Activated CD4-positive, alpha-beta T cell treated with anti-CD3 and anti-CD28 coated beads for 36 hours (primary cell): ENCODE measurements around the gene IARS1. TPM values are rescaled to one million over a fixed set of nuclear protein-coding genes. Genes with fewer than 3 reads are reported as not detected.

Experiments used
- ATAC-seq: fragments of 200-7000 bp; cut with Tn5 transposase; one replicate; pipeline ENCODE4 v1.10.0; 2021; ENCODE audit warnings: mild to moderate bottlenecking, moderate library complexity
- CTCF ChIA-PET: fragments of 350-600 bp; sonication (Branson Sonifier 250); formaldehyde crosslinking; loops from one replicate; lab custom pipeline; 2021; ENCODE audit warnings: antibody characterized with exemption; lab: Charles Lee
- POLR2A ChIA-PET: fragments of 350-600 bp; sonication (Branson Sonifier 250); formaldehyde crosslinking; loops from one replicate; lab custom pipeline; 2021; ENCODE audit warnings: antibody characterized with exemption, inconsistent platforms; lab: Charles Lee
- DNase-seq: peaks from one replicate; pipeline ENCODE4 v3.0.0-alpha.2; 2020
- H3K27ac Mint-ChIP-seq: one replicate; pipeline ENCODE4 v1.8.0; 2021; ENCODE audit warnings: mixed read lengths
- H3K27me3 Mint-ChIP-seq: one replicate; pipeline ENCODE4 v1.8.0; 2021; ENCODE audit warnings: mixed read lengths
- H3K36me3 Mint-ChIP-seq: one replicate; pipeline ENCODE4 v1.8.0; 2021; ENCODE audit warnings: low read depth, mixed read lengths
- H3K4me1 Mint-ChIP-seq: one replicate; pipeline ENCODE4 v1.8.0; 2021; ENCODE audit warnings: mixed read lengths
- H3K4me3 Mint-ChIP-seq: one replicate; pipeline ENCODE4 v1.8.0; 2021; ENCODE audit warnings: mild to moderate bottlenecking, moderate library complexity, mixed read lengths
- H3K9me3 Mint-ChIP-seq: one replicate; pipeline ENCODE4 v1.8.0; 2021; ENCODE audit warnings: low read depth, mixed read lengths
- intact Hi-C, 2 experiments: fragments of 100-400 bp; cut with DNase I in 1 of 2; cut with micrococcal nuclease in 1 of 2; formaldehyde crosslinking; loops; one replicate each; pipeline versions ENCODE4 v1.14.2 to v1.15.1; 2022 to 2024; cut with DNase I, micrococcal nuclease
- total RNA-seq, 2 experiments: library from RNA; stranded (reverse); gene quantifications; one replicate each; pipeline ENCODE4 v1.2.3, GENCODE V29; 2021

Gene IARS1
- total RNA-seq, 2 experiments from 2014 or later: 261 to 286 TPM

DNA sequence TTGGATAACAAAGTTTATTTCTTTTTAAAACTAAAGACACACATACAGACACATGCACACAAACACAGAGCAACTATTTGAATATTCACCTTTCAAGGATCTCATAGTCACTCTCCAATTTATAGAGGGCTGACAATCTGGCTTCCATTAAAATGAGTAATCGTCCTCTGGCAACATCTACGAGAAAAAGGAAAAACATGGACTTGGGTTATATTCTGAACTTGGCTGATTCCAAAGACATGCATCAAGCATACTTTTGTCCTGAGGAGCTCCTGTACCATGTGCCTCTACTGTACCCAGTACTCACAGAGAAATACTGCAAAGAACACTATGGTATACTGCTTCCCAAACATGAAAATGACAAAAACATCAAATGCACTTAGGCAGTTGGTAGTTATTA, 15.4 kb downstream of the IARS1 start:
- DNase-seq: no peak
- intact Hi-C loops: no loop called here
- ChIA-PET POLR2A (interaction anchor here (2.2 kb wide), 1 partner anchor 11 kb away, joined by 6 read pairs; no protein-coding TSS in a partner anchor), CTCF (interaction anchor here (0.6 to 2.8 kb wide), 5 partner anchors 10 to 513 kb away, joined by 3 to 11 read pairs (median 4); no protein-coding TSS in a partner anchor)
- Mint-ChIP-seq H3K4me1 (peaks cover 41% of the 10 kb centered on the region), H3K4me3 (no peak overlapping the region), H3K9me3 (no peaks in the 10 kb centered on the region), H3K27me3 (no peaks in the 10 kb centered on the region), H3K27ac (no peak overlapping the region), H3K36me3 (peaks cover 74% of the 10 kb centered on the region)
- ATAC-seq: no peak

DNA sequence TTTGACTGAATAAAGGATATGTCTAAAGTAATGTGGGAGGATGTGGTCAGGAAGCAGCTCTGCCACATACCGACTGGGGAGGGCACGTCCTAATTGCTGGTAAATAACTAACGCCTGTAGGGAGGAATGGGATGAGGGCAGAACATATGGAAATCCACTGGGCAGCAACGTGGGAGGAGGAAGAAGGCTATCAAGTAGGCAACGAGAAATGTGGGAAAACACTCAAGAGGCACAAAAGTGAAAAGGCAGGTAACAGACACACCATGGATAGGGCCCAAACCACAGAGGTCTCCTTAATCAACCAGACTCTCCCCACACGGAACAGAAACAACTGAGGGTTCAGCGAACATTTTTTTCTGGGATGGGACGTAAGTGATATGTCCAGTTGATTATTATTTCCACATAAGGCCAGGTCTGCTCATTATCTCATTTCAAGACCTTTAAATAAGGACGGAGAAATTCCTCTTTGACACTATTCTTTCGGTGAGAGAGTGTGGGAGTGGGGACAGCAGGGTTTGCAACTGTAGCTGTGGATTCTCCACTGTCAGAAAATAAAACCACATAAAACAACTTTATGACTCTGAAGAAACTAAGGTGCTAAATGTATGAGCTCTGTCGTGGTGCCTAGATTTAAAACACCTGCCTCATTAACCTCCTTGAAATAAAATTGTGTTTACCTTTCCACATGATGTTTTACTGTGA, 17.0 kb downstream of the IARS1 start:
- ChIA-PET CTCF (interaction anchor here (0.8 to 2.8 kb wide), 3 partner anchors 13 to 136 kb away, joined by 3 to 11 read pairs (median 4); no protein-coding TSS in a partner anchor), POLR2A (interaction anchor here (0.7 kb wide), 2 partner anchors 394 to 1180 kb away, joined by 3 read pairs; partner anchors contain the start of gene IPPK)
- H3K4me1 Mint-ChIP-seq: peaks cover 41% of the 10 kb centered on the region
- ATAC-seq: peak; percentile 71
- DNase-seq: no peak
- peaks cover 77% of the 10 kb centered on the region for H3K36me3 Mint-ChIP-seq
- no peaks in the 10 kb centered on the region for H3K9me3 Mint-ChIP-seq
- peak overlapping the region; percentile 56 for H3K27ac Mint-ChIP-seq
- H3K27me3 Mint-ChIP-seq: no peaks in the 10 kb centered on the region
- H3K4me3 Mint-ChIP-seq: no peak overlapping the region
- intact Hi-C loops: no loop called here

DNA sequence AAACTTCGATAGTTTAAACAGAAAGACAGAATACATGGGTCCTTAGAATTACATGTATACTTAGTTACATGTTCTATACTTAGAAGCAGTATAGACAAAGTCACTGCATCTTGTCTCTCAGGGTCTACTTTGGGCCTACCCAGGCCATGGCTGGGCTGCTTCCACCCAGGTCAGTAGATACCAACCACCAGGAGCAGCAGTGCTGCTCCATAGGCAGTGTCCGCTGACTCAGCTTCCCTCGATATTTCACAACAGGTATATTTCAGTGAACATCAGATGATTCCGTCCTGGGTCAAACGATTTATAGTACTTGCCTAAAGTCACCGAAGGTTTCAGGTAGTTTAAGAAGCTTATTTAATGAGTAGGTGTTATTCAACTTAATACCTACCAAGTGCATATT, 18.0 kb downstream of the IARS1 start:
- POLR2A ChIA-PET: no interaction called here
- peaks cover 82% of the 10 kb centered on the region for H3K36me3 Mint-ChIP-seq
- DNase-seq: no peak
- H3K27me3 Mint-ChIP-seq: no peaks in the 10 kb centered on the region
- H3K4me3 Mint-ChIP-seq: no peak overlapping the region
- intact Hi-C loops: no loop called here
- no peaks in the 10 kb centered on the region for H3K9me3 Mint-ChIP-seq
- ATAC-seq: no peak
- CTCF ChIA-PET: interaction anchor here (1.6 kb wide), 1 partner anchor 14 kb away, joined by 4 read pairs; no protein-coding TSS in a partner anchor
- peaks cover 41% of the 10 kb centered on the region for H3K4me1 Mint-ChIP-seq
- peak overlapping the region; percentile 12 for H3K27ac Mint-ChIP-seq

GRCh38 chr9:92270511-92270910, 23.0 kb downstream of the IARS1 start:
- intact Hi-C loops: no loop called here
- CTCF ChIA-PET: no interaction called here
- no peaks in the 10 kb centered on the region for H3K9me3 Mint-ChIP-seq
- H3K27me3 Mint-ChIP-seq: no peaks in the 10 kb centered on the region
- H3K4me1 Mint-ChIP-seq: no peaks in the 10 kb centered on the region
- POLR2A ChIA-PET: interaction anchor here (0.7 kb wide), 1 partner anchor 39 kb away, joined by 3 read pairs; no protein-coding TSS in a partner anchor
- no peak for DNase-seq
- ATAC-seq: no peak
- no peak overlapping the region for H3K27ac Mint-ChIP-seq
- no peak overlapping the region for H3K4me3 Mint-ChIP-seq
- H3K36me3 Mint-ChIP-seq: peaks cover 74% of the 10 kb centered on the region

DNA sequence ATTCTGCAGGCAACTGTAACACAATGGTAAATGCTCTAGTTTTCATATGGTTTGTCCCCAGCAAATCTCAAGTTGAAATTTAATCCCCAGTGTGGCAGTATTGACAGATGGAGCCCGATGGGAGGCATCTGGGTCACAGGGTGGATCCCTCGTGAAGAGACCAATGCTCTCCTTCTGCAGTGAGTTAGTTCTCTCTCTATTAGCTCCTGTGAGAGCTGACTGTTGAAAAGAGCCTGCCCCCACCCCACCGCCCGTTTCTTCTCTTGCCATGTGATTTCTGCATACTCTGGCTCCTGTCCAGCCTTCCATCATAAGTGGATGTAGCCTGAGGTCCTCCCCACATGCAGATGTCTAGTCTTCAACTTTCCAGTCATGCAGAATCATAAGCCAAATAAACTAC, 27.0 kb downstream of the IARS1 start:
- no peak for ATAC-seq
- Mint-ChIP-seq H3K27ac (no peak overlapping the region), H3K36me3 (peaks cover 73% of the 10 kb centered on the region), H3K4me3 (no peak overlapping the region), H3K4me1 (no peaks in the 10 kb centered on the region), H3K27me3 (no peaks in the 10 kb centered on the region), H3K9me3 (no peaks in the 10 kb centered on the region)
- POLR2A ChIA-PET: interaction anchor here (0.8 to 1.6 kb wide), 2 partner anchors 12 to 24 kb away, joined by 3 to 6 read pairs; no protein-coding TSS in a partner anchor
- CTCF ChIA-PET: no interaction called here
- intact Hi-C loops: no loop called here
- no peak for DNase-seq

DNA sequence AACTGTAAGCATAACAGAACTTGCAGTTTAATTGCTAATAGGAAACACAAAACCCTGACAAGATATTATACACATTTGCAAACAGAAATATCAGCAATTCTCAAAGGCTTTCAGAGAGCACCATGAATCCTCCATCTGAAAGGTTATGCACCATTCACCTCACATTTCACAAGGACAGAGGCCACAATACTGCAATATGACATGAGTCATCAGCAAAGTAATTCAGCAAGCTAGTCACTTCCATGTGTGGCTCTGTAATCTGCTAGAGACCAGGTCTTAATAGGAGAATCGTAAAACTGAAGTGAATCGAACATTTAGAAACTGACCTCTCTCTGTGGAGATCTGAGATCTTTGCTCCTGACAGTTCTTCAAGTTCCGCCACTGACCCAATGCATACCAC, 28.3 kb downstream of the IARS1 start:
- Mint-ChIP-seq H3K36me3 (peaks cover 70% of the 10 kb centered on the region), H3K9me3 (no peaks in the 10 kb centered on the region), H3K27me3 (no peaks in the 10 kb centered on the region), H3K27ac (no peak overlapping the region), H3K4me3 (no peak overlapping the region), H3K4me1 (no peaks in the 10 kb centered on the region)
- intact Hi-C loops: no loop called here
- ChIA-PET CTCF (no interaction called here), POLR2A (interaction anchor here (0.6 kb wide), 1 partner anchor 346 kb away, joined by 3 read pairs; no protein-coding TSS in a partner anchor)
- DNase-seq: no peak
- ATAC-seq: peak; percentile 58

DNA sequence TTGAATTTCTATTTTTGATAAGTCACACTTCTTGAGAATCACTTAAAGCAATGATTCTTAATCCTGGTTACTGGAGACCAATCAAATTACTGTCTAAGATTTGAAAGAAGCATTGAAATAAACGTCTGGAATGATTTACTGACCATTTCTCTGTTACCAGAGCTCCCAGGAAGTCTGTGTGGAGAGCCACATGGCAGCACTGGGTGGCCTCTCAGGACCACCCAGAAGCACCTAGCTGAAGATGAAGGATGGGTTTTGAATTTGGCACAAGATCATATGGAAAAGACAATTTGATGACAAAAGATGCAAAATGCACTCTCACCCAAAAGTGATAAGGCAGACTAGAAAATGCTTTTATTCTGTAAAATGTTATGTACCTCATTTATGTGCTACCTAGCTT, 30.4 kb downstream of the IARS1 start:
- Mint-ChIP-seq H3K27ac (no peak overlapping the region), H3K27me3 (no peaks in the 10 kb centered on the region), H3K4me1 (no peaks in the 10 kb centered on the region), H3K9me3 (no peaks in the 10 kb centered on the region), H3K4me3 (no peak overlapping the region), H3K36me3 (peaks cover 74% of the 10 kb centered on the region)
- DNase-seq (no peak), ATAC-seq (no peak)
- CTCF ChIA-PET: interaction anchor here (0.8 to 0.9 kb wide), 2 partner anchors 38 to 126 kb away, joined by 3 to 4 read pairs; no protein-coding TSS in a partner anchor
- POLR2A ChIA-PET: no interaction called here
- intact Hi-C loops: no loop called here

GRCh38 chr9:92257327-92257726, 36.2 kb downstream of the IARS1 start:
- H3K4me3 Mint-ChIP-seq: no peak overlapping the region
- POLR2A ChIA-PET: no interaction called here
- intact Hi-C loops: no loop called here
- no peaks in the 10 kb centered on the region for H3K9me3 Mint-ChIP-seq
- H3K36me3 Mint-ChIP-seq: peaks cover 67% of the 10 kb centered on the region
- ATAC-seq: no peak
- H3K27me3 Mint-ChIP-seq: no peaks in the 10 kb centered on the region
- no peak overlapping the region for H3K27ac Mint-ChIP-seq
- DNase-seq: no peak
- H3K4me1 Mint-ChIP-seq: no peaks in the 10 kb centered on the region
- CTCF ChIA-PET: no interaction called here

GRCh38 chr9:92254381-92255337, 38.8 kb downstream of the IARS1 start:
- Mint-ChIP-seq H3K4me1 (no peaks in the 10 kb centered on the region), H3K27me3 (no peaks in the 10 kb centered on the region), H3K9me3 (no peaks in the 10 kb centered on the region), H3K36me3 (peaks cover 71% of the 10 kb centered on the region), H3K27ac (no peak overlapping the region), H3K4me3 (no peak overlapping the region)
- ChIA-PET CTCF (no interaction called here), POLR2A (no interaction called here)
- intact Hi-C loops: loop anchor here in 1 of 2 experiments (5.0 kb wide), 1 partner anchor 33 kb away; no protein-coding TSS in a partner anchor
- ATAC-seq: no peak
- no peak for DNase-seq

DNA sequence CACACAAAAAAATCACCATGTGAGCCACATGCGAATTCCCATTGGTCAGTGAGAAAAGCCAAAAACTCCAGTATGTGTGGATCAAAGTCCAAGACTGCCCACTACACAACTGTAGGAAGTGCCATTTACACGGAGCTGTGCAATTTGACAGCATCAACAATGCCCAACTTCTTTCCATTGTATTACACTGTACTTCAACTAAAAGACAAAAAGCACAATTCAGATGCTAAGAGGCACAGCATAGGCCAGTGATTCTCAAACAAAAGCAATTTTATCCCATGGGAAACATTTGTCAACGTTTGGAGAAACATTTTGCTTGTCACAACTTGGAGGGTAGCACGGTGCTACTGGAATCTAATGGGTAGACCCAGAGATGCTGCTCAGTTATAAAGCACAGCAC, 39.8 kb downstream of the IARS1 start:
- ChIA-PET POLR2A (interaction anchor here (0.7 kb wide), 1 partner anchor 57 kb away, joined by 4 read pairs; no protein-coding TSS in a partner anchor), CTCF (interaction anchor here (0.9 kb wide), 1 partner anchor 16 kb away, joined by 4 read pairs; no protein-coding TSS in a partner anchor)
- intact Hi-C loops: loop anchor here in 1 of 2 experiments (5.0 kb wide), 1 partner anchor 34 kb away; no protein-coding TSS in a partner anchor
- no peak overlapping the region for H3K27ac Mint-ChIP-seq
- peaks cover 71% of the 10 kb centered on the region for H3K36me3 Mint-ChIP-seq
- ATAC-seq: no peak
- no peaks in the 10 kb centered on the region for H3K27me3 Mint-ChIP-seq
- H3K4me3 Mint-ChIP-seq: no peak overlapping the region
- H3K9me3 Mint-ChIP-seq: no peaks in the 10 kb centered on the region
- H3K4me1 Mint-ChIP-seq: no peaks in the 10 kb centered on the region
- no peak for DNase-seq

- DNase-seq: no peak
- Mint-ChIP-seq H3K27me3 (no peaks in the 10 kb centered on the region), H3K4me3 (no peak overlapping the region), H3K4me1 (peaks cover 6% of the 10 kb centered on the region), H3K27ac (peak overlapping the region; percentile 42), H3K36me3 (peaks cover 76% of the 10 kb centered on the region), H3K9me3 (no peaks in the 10 kb centered on the region)
- ChIA-PET POLR2A (no interaction called here), CTCF (interaction anchor here (0.7 kb wide), 1 partner anchor 113 kb away, joined by 3 read pairs; no protein-coding TSS in a partner anchor)
- intact Hi-C loops: loop anchor here (5.0 to 10.0 kb wide), 2 partner anchors 39 to 113 kb away; no protein-coding TSS in a partner anchor
- ATAC-seq: no peak
Observed at GRCh38 chr9:92247981-92248380, 45.5 kb downstream of the IARS1 start.
